ENCODE data around the gene OR2H1.

Gene OR2H1

GRCh38 chr6:29483735-29484134 lies 26.8 kb downstream of the OR2H1 start:
- DNase-seq (ENCODE audit: low read depth in 2 of 2) = no peak

- no peak for DNase-seq (ENCODE audit: low read depth in 2 of 2)
Observed at GRCh38 chr6:29486577-29486976, 29.6 kb downstream of the OR2H1 start.

- DNase-seq (ENCODE audit: low read depth in 2 of 2) = no peak
Observed at GRCh38 chr6:29487131-29487530, 30.2 kb downstream of the OR2H1 start.

GRCh38 chr6:29487660-29488059 lies 30.7 kb downstream of the OR2H1 start, which contains the start of gene MAS1L:
MAS1L (minus strand) TSS chr6:29487956; CDS start chr6:29487902, 54 bp downstream.
- no peak for DNase-seq (ENCODE audit: low read depth in 2 of 2)

- DNase-seq (ENCODE audit: low read depth in 2 of 2) = no peak
Observed at GRCh38 chr6:29488874-29489273, 31.9 kb downstream of the OR2H1 start.

GRCh38 chr6:29489286-29489685 lies 32.3 kb downstream of the OR2H1 start:
- DNase-seq (ENCODE audit: low read depth in 2 of 2) = no peak

GRCh38 chr6:29490055-29490454 lies 33.1 kb downstream of the OR2H1 start:
- DNase-seq (ENCODE audit: low read depth in 2 of 2) = no peak

GRCh38 chr6:29490552-29490951 lies 33.6 kb downstream of the OR2H1 start:
- no peak for DNase-seq (ENCODE audit: low read depth in 2 of 2)

- DNase-seq (ENCODE audit: low read depth in 2 of 2) = no peak
Observed at GRCh38 chr6:29491574-29491973, 34.6 kb downstream of the OR2H1 start.

- DNase-seq (ENCODE audit: low read depth in 2 of 2) = no peak
Observed at GRCh38 chr6:29493261-29493660, 36.3 kb downstream of the OR2H1 start.

- DNase-seq (ENCODE audit: low read depth in 2 of 2) = no peak
Observed at GRCh38 chr6:29494131-29494530, 37.2 kb downstream of the OR2H1 start.

- no peak for DNase-seq (ENCODE audit: low read depth in 2 of 2)
Observed at GRCh38 chr6:29495571-29495970, 38.6 kb downstream of the OR2H1 start.

- DNase-seq (ENCODE audit: low read depth in 2 of 2) = no peak
Observed at GRCh38 chr6:29496961-29497360, 40.0 kb downstream of the OR2H1 start.

GRCh38 chr6:29499704-29500103 lies 42.7 kb downstream of the OR2H1 start:
- DNase-seq (ENCODE audit: low read depth in 2 of 2) = no peak

GRCh38 chr6:29500594-29500993 lies 43.6 kb downstream of the OR2H1 start:
- no peak for DNase-seq (ENCODE audit: low read depth in 2 of 2)

GRCh38 chr6:29501106-29501505 lies 44.2 kb downstream of the OR2H1 start:
- DNase-seq (ENCODE audit: low read depth in 2 of 2) = no peak

- DNase-seq (ENCODE audit: low read depth in 2 of 2) = no peak
Observed at GRCh38 chr6:29502181-29502580, 45.2 kb downstream of the OR2H1 start.

- DNase-seq (ENCODE audit: low read depth in 2 of 2) = no peak
Observed at GRCh38 chr6:29502597-29502996, 45.6 kb downstream of the OR2H1 start.

- no peak for DNase-seq (ENCODE audit: low read depth in 2 of 2)
Observed at GRCh38 chr6:29504961-29505360, 48.0 kb downstream of the OR2H1 start.

GRCh38 chr6:29505808-29506207 lies 48.9 kb downstream of the OR2H1 start:
- no peak for DNase-seq (ENCODE audit: low read depth in 2 of 2)

GRCh38 chr6:29506446-29507067 lies 49.6 kb downstream of the OR2H1 start:
- no peak for DNase-seq (ENCODE audit: low read depth in 2 of 2)

- DNase-seq (ENCODE audit: low read depth in 2 of 2) = no peak
Observed at GRCh38 chr6:29507319-29507718, 50.4 kb downstream of the OR2H1 start.

GRCh38 chr6:29509239-29509638 lies 52.3 kb downstream of the OR2H1 start:
- no peak for DNase-seq (ENCODE audit: low read depth in 2 of 2)

- no peak for DNase-seq (ENCODE audit: low read depth in 2 of 2)
Observed at GRCh38 chr6:29509711-29510110, 52.8 kb downstream of the OR2H1 start.

Measured in fibroblast of skin of left biceps (primary cell).